Measurements from ENCODE around the gene CTNNA3. TPM values are rescaled to one million over a fixed set of nuclear protein-coding genes. Genes with fewer than 3 reads are reported as not detected.

CTNNA3 gene
- total RNA-seq, 1 experiment from 2014 or later, result 0.85 TPM

DNA sequence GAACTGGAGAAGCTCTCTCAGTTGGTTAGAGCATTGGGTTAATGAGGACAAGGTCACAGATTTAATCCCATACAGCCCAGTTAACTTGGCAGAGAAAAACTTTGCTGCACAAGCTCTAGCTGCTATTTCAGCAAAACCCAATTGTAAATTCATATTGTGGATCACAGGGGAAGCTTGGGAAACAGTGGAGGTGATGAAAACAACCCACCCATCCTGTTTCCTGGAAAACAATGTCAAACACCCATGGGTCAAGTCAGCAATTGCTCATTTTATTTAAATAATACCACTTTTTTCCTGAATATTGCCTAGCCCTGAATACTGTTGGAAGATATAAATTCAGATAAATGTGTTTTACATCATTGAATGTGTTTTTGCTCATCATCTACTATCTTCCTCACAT is 1670.8 kb downstream of the CTNNA3 start:
- TF ChIP-seq, protein P1, sequence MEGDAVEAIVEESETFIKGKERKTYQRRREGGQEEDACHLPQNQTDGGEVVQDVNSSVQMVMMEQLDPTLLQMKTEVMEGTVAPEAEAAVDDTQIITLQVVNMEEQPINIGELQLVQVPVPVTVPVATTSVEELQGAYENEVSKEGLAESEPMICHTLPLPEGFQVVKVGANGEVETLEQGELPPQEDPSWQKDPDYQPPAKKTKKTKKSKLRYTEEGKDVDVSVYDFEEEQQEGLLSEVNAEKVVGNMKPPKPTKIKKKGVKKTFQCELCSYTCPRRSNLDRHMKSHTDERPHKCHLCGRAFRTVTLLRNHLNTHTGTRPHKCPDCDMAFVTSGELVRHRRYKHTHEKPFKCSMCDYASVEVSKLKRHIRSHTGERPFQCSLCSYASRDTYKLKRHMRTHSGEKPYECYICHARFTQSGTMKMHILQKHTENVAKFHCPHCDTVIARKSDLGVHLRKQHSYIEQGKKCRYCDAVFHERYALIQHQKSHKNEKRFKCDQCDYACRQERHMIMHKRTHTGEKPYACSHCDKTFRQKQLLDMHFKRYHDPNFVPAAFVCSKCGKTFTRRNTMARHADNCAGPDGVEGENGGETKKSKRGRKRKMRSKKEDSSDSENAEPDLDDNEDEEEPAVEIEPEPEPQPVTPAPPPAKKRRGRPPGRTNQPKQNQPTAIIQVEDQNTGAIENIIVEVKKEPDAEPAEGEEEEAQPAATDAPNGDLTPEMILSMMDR (IDR thresholded peaks at IDR 0.05), result no peak
- TF ChIP-seq TCF7L2 (IDR thresholded peaks at IDR 0.05; ENCODE audit: low read depth, low read length), result no peak
- TF ChIP-seq, protein P2, sequence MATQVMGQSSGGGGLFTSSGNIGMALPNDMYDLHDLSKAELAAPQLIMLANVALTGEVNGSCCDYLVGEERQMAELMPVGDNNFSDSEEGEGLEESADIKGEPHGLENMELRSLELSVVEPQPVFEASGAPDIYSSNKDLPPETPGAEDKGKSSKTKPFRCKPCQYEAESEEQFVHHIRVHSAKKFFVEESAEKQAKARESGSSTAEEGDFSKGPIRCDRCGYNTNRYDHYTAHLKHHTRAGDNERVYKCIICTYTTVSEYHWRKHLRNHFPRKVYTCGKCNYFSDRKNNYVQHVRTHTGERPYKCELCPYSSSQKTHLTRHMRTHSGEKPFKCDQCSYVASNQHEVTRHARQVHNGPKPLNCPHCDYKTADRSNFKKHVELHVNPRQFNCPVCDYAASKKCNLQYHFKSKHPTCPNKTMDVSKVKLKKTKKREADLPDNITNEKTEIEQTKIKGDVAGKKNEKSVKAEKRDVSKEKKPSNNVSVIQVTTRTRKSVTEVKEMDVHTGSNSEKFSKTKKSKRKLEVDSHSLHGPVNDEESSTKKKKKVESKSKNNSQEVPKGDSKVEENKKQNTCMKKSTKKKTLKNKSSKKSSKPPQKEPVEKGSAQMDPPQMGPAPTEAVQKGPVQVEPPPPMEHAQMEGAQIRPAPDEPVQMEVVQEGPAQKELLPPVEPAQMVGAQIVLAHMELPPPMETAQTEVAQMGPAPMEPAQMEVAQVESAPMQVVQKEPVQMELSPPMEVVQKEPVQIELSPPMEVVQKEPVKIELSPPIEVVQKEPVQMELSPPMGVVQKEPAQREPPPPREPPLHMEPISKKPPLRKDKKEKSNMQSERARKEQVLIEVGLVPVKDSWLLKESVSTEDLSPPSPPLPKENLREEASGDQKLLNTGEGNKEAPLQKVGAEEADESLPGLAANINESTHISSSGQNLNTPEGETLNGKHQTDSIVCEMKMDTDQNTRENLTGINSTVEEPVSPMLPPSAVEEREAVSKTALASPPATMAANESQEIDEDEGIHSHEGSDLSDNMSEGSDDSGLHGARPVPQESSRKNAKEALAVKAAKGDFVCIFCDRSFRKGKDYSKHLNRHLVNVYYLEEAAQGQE (IDR thresholded peaks at IDR 0.05; ENCODE audit: insufficient read depth in 1 of 2, low read depth in 2 of 2, low read length in 1 of 2), result no peak
- no peak for TF ChIP-seq POLR2AphosphoS5 (IDR thresholded peaks at IDR 0.05; ENCODE audit: low read depth, low read length)
- no peak for TF ChIP-seq SIN3A (IDR thresholded peaks at IDR 0.05; ENCODE audit: borderline replicate concordance, insufficient read depth, low read depth, low read length)
- intact Hi-C loops (cut with micrococcal nuclease; ENCODE audit: unreplicated experiment) (no loop called here), in situ Hi-C loops (cut with HindIII; ENCODE audit: low pct_unique_long_range_greater_than_20kb, low sequenced_read_pairs) (no loop called here)
- no peak overlapping the region for H3K27ac ChIP-seq (ENCODE audit: low read length)
- H3K36me3 ChIP-seq (ENCODE audit: control insufficient read depth, insufficient read depth, low read length), result no peaks in the 10 kb centered on the region
- BruUV-seq (replicated peaks), result no TSS peak
- H3K9me3 ChIP-seq (ENCODE audit: control insufficient read depth, insufficient read depth, low read depth, low read length), result no peaks in the 10 kb centered on the region
- H3K27me3 ChIP-seq (ENCODE audit: control insufficient read depth, insufficient read depth, low read length), result no peaks in the 10 kb centered on the region
- POLR2A ChIA-PET, result no interaction called here
- ATAC-seq, result no peak
- CTCF ChIA-PET, result no interaction called here
- DNase-seq (ENCODE audit: low read depth, low spot score), result no peak
- no peak overlapping the region for H3K4me3 ChIP-seq (ENCODE audit: low read depth in 2 of 2, low read length in 2 of 2)
- H3K4me1 ChIP-seq (ENCODE audit: control insufficient read depth, insufficient read depth, low read length), result no peaks in the 10 kb centered on the region

DNA sequence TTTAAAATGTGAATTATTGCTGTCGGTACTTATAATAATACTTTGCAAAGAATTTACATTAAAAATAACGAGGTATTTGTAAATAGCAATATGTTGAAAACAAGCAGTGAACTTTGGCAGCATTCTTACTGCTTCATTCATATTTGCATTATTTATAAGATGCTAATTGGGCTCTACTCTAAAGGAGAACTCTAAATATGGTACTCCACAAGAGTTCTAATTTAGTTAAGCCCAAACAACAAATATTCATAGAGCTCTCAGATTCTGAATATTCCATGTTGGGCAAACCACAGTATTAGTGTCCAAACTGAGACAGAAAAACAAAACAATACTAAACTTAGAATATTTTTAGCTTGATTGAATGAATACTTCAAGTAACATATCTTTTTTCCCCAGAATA is 1674.6 kb downstream of the CTNNA3 start:
- intact Hi-C loops (cut with micrococcal nuclease; ENCODE audit: unreplicated experiment), result no loop called here
- no peaks in the 10 kb centered on the region for H3K27me3 ChIP-seq (ENCODE audit: control insufficient read depth, insufficient read depth, low read length)
- ATAC-seq (no peak), DNase-seq (ENCODE audit: low read depth, low spot score) (no peak)
- TF ChIP-seq, protein P2 (IDR thresholded peaks at IDR 0.05; ENCODE audit: insufficient read depth in 1 of 2, low read depth in 2 of 2, low read length in 1 of 2), result no peak
- TF ChIP-seq TCF7L2 (IDR thresholded peaks at IDR 0.05; ENCODE audit: low read depth, low read length) (no peak), POLR2AphosphoS5 (IDR thresholded peaks at IDR 0.05; ENCODE audit: low read depth, low read length) (no peak), SIN3A (IDR thresholded peaks at IDR 0.05; ENCODE audit: borderline replicate concordance, insufficient read depth, low read depth, low read length) (no peak)
- TF ChIP-seq, protein P1 (IDR thresholded peaks at IDR 0.05), result no peak
- no peak overlapping the region for H3K4me3 ChIP-seq (ENCODE audit: low read depth in 2 of 2, low read length in 2 of 2)
- no peak overlapping the region for H3K27ac ChIP-seq (ENCODE audit: low read length)
- ChIA-PET CTCF (no interaction called here), POLR2A (no interaction called here)
- no TSS peak for BruUV-seq (replicated peaks)
- H3K4me1 ChIP-seq (ENCODE audit: control insufficient read depth, insufficient read depth, low read length), result no peaks in the 10 kb centered on the region
- H3K36me3 ChIP-seq (ENCODE audit: control insufficient read depth, insufficient read depth, low read length), result no peaks in the 10 kb centered on the region
- in situ Hi-C loops (cut with HindIII; ENCODE audit: low pct_unique_long_range_greater_than_20kb, low sequenced_read_pairs), result no loop called here
- no peaks in the 10 kb centered on the region for H3K9me3 ChIP-seq (ENCODE audit: control insufficient read depth, insufficient read depth, low read depth, low read length)
